SK-N-SH (cell line): ENCODE data around the gene TMEM240. TPM values are rescaled to one million over a fixed set of nuclear protein-coding genes. Genes with fewer than 3 reads are reported as not detected.

ENCODE experiments used
- CTCF ChIA-PET: fragments of 300-600, 350-600 bp; formaldehyde crosslinking; extraction: SDS; loops from one replicate; lab custom pipeline; 2021; lab: Yijun Ruan, JAX
- POLR2A ChIA-PET: fragments of 350-600 bp; sonication (Branson Sonifier 250); formaldehyde crosslinking; extraction: SDS; loops from one replicate; lab custom pipeline; 2020; ENCODE audit warnings: antibody characterized with exemption, inconsistent platforms; lab: Yijun Ruan, JAX
- DNase-seq: peaks from one replicate; pipeline ENCODE4 v3.0.0; 2012
- H2AFZ ChIP-seq: fragments of 200-600 bp; sonication (generic); 2 replicates; pipeline ENCODE4 v1.8.1; 2016; ENCODE audit warnings: antibody characterized with exemption, mild to moderate bottlenecking, low read depth
- H3F3A ChIP-seq: fragments of 200-600 bp; sonication (generic); replicated peaks from 2 replicates; pipeline ENCODE3; 2016; ENCODE audit warnings: antibody characterized with exemption, mild to moderate bottlenecking; ENCODE audit not compliant: insufficient read depth
- H3K27ac ChIP-seq, 2 experiments: fragments of 200-500 bp in 1 of 2; fragments of 200-600 bp in 1 of 2; sonication (Bioruptor generic) in 1 of 2; sonication (generic), shearing (Covaris generic) in 1 of 2; 2 replicates each; pipeline versions ENCODE4 v1.5.1 to v1.6.1; 2014 to 2016; ENCODE audit warnings: low read depth in 2 of 2, inconsistent platforms in 1 of 2, low read length in 1 of 2, mild to moderate bottlenecking in 1 of 2, mixed read lengths in 1 of 2
- H3K27me3 ChIP-seq: fragments of 200-600 bp; sonication (generic), shearing (Covaris generic); 2 replicates; pipeline ENCODE4 v1.6.1; 2016; ENCODE audit warnings: mixed run types; ENCODE audit not compliant: insufficient read depth
- H3K36me3 ChIP-seq, 2 experiments: fragments of 200-500 bp in 1 of 2; fragments of 200-600 bp in 1 of 2; sonication (Bioruptor generic) in 1 of 2; sonication (generic) in 1 of 2; replicated peaks in 1 of 2; 2 replicates each; pipeline versions ENCODE3 to v1.5.1; 2014 to 2016; ENCODE audit warnings: low read length in 1 of 2, mild to moderate bottlenecking in 1 of 2; ENCODE audit not compliant: insufficient read depth in 2 of 2, control insufficient read depth in 1 of 2
- H3K4me1 ChIP-seq, 2 experiments: fragments of 200-500 bp in 1 of 2; fragments of 200-600 bp in 1 of 2; sonication (Bioruptor generic) in 1 of 2; sonication (generic), shearing (Covaris generic) in 1 of 2; 2 replicates each; pipeline versions ENCODE4 v1.5.1 to v1.6.1; 2014 to 2016; ENCODE audit warnings: low read depth in 1 of 2, low read length in 1 of 2, mixed run types in 1 of 2; ENCODE audit not compliant: insufficient read depth in 2 of 2, control insufficient read depth in 1 of 2
- H3K4me2 ChIP-seq: fragments of 200-600 bp; sonication (generic), shearing (Covaris generic); 2 replicates; pipeline ENCODE4 v1.6.1; 2017; ENCODE audit warnings: mixed run types
- H3K4me3 ChIP-seq, 2 experiments: fragments of 200-500 bp in 1 of 2; fragments of 200-600 bp in 1 of 2; sonication (Bioruptor generic) in 1 of 2; sonication (generic), shearing (Covaris generic) in 1 of 2; 2 replicates each; pipeline versions ENCODE4 v1.5.1 to v1.8.1; 2014 to 2016; ENCODE audit warnings: low read depth in 2 of 2, inconsistent platforms in 1 of 2, low read length in 1 of 2, mild to moderate bottlenecking in 1 of 2, mixed read lengths in 1 of 2, moderate library complexity in 1 of 2
- H3K79me2 ChIP-seq: fragments of 200-600 bp; sonication (generic); 2 replicates; pipeline ENCODE4 v1.8.1; 2017; ENCODE audit warnings: mild to moderate bottlenecking; ENCODE audit not compliant: insufficient read depth
- H3K9ac ChIP-seq: fragments of 200-600 bp; sonication (generic); 2 replicates; pipeline ENCODE4 v1.6.1; 2017; ENCODE audit warnings: mixed run types
- H3K9me2 ChIP-seq: fragments of 200-600 bp; sonication (generic); 2 replicates; pipeline ENCODE4 v1.6.1; 2017; ENCODE audit warnings: mixed run types
- H3K9me3 ChIP-seq: fragments of 200-600 bp; sonication (generic); 2 replicates; pipeline ENCODE4 v1.6.1; 2017; ENCODE audit warnings: mixed run types, mild to moderate bottlenecking, moderate library complexity
- H4K20me1 ChIP-seq: fragments of 200-600 bp; sonication (generic); 2 replicates; pipeline ENCODE4 v1.6.1; 2017; ENCODE audit warnings: mild to moderate bottlenecking, mixed run types; ENCODE audit not compliant: insufficient read depth
- EP300 ChIP-seq, 2 experiments: IDR thresholded peaks; 2 replicates each; pipeline versions ENCODE4 v1.4.0 to v1.6.1; 2012; ENCODE audit warnings: borderline replicate concordance in 1 of 2, low read depth in 1 of 2, low read length in 1 of 2
- EZH2phosphoT487 ChIP-seq: fragments of 200-600 bp; sonication (generic); IDR thresholded peaks from 2 replicates; pipeline ENCODE4 v1.6.1; 2017; ENCODE audit warnings: low read depth, mixed run types, mild to moderate bottlenecking, antibody characterized with exemption, moderate library complexity, borderline replicate concordance
- FOXM1 ChIP-seq: IDR thresholded peaks from 2 replicates; pipeline ENCODE4 v1.4.0; 2012; ENCODE audit warnings: low read depth, mild to moderate bottlenecking
- IRF3 ChIP-seq: fragments of 150-350 bp; IDR thresholded peaks from 2 replicates; pipeline ENCODE4 v1.6.1; 2016; ENCODE audit warnings: mild to moderate bottlenecking, low read depth, low read length
- MAX ChIP-seq: IDR thresholded peaks from 2 replicates; pipeline ENCODE4 v1.4.0; 2012; ENCODE audit warnings: low read depth
- MEF2A ChIP-seq: IDR thresholded peaks from 2 replicates; pipeline ENCODE4 v1.4.0; 2012; ENCODE audit warnings: low read depth, borderline replicate concordance
- MXI1 ChIP-seq: IDR thresholded peaks from 2 replicates; pipeline ENCODE4 v1.6.1; 2012; ENCODE audit warnings: mild to moderate bottlenecking, low read depth, low read length, improper control_type of control experiment
- PBX3 ChIP-seq: IDR thresholded peaks from 2 replicates; pipeline ENCODE4; 2012
- RCOR1 ChIP-seq: fragments of 150-350 bp; IDR thresholded peaks from 2 replicates; pipeline ENCODE4 v1.6.1; 2017; ENCODE audit warnings: antibody characterized with exemption, low read length
- RFX5 ChIP-seq: IDR thresholded peaks from 2 replicates; pipeline ENCODE4 v1.6.1; 2012; ENCODE audit warnings: mild to moderate bottlenecking, improper control_type of control experiment, low read length
- RXRA ChIP-seq: IDR thresholded peaks from 2 replicates; pipeline ENCODE4 v1.4.0; 2012; ENCODE audit warnings: low read depth, mild to moderate bottlenecking, borderline replicate concordance
- SIN3A ChIP-seq: IDR thresholded peaks from 2 replicates; pipeline ENCODE4 v1.6.1; 2012; ENCODE audit warnings: low read depth, mild to moderate bottlenecking, low read length, moderate library complexity, borderline replicate concordance
- SMC3 ChIP-seq: IDR thresholded peaks from 2 replicates; pipeline ENCODE4 v1.6.1; 2012; ENCODE audit warnings: low read depth, low read length, improper control_type of control experiment
- TCF12 ChIP-seq: IDR thresholded peaks from 2 replicates; pipeline ENCODE4 v1.4.0; 2012
- USF2 ChIP-seq: fragments of 150-350 bp; IDR thresholded peaks from 2 replicates; pipeline ENCODE4 v1.6.1; 2017; ENCODE audit warnings: antibody characterized with exemption, low read length, low read depth, borderline replicate concordance
- ZBTB33 ChIP-seq: IDR thresholded peaks from 2 replicates; pipeline ENCODE4 v1.4.0; 2012; ENCODE audit warnings: low read depth, borderline replicate concordance
- WGBS: methylation state at CpG from one replicate; pipeline ENCODE4 v1.1.6; 2017; ENCODE audit warnings: low lambda C conversion rate; 5-methylcytosine and 5-hydroxymethylcytosine counted together
- polyA plus RNA-seq, 3 experiments: library from polyadenylated mRNA; depleted of rRNA; stranded (reverse); fragments of >200 nt; gene quantifications; 2 replicates each; pipeline ENCODE4 v1.2.3, GENCODE V29; 2012

Gene TMEM240
- polyA plus RNA-seq, 1 of the 3 experiments (the other 2 are of a cell fraction), result 6.5 TPM

GRCh38 chr1:1548591-1548990, 8.2 kb upstream of the TMEM240 start:
- H3K4me3 ChIP-seq, result no peak overlapping the region
- peaks cover 11% of the 10 kb centered on the region; the same call in 1 of the 2 replicates for H4K20me1 ChIP-seq
- peaks cover 50% of the 10 kb centered on the region for H3K79me2 ChIP-seq
- H3K9me2 ChIP-seq, result no peaks in the 10 kb centered on the region
- H3K9ac ChIP-seq, result no peak overlapping the region
- H3K9me3 ChIP-seq, result no peaks in the 10 kb centered on the region
- no peaks in the 10 kb centered on the region for H3F3A ChIP-seq
- no peak overlapping the region for H3K27ac ChIP-seq
- 83% methylated on average over 6 of the region's 14 CpGs for WGBS
- peaks cover 0 to 13% of the 10 kb centered on the region in 2 experiments; a peak in 1 of 4 replicates for H3K4me1 ChIP-seq
- peaks cover 0 to 13% of the 10 kb centered on the region in 2 experiments for H3K36me3 ChIP-seq
- no peak for DNase-seq
- POLR2A ChIA-PET, result interaction anchor here (0.6 kb wide), 1 partner anchor 22 kb away, joined by 5 read pairs; no protein-coding TSS in a partner anchor
- no peak overlapping the region for H3K4me2 ChIP-seq
- no peaks in the 10 kb centered on the region for H3K27me3 ChIP-seq
- no peak overlapping the region for H2AFZ ChIP-seq
- TF ChIP-seq IRF3 (no peak), RCOR1 (no peak), SMC3 (no peak), RFX5 (no peak), MXI1 (no peak), RXRA (no peak), EZH2phosphoT487 (no peak), MAX (no peak), SIN3A (no peak), TCF12 (no peak), EP300 (IDR thresholded peaks at IDR 0.05; ENCODE audit: borderline replicate concordance in 1 of 2, low read depth in 1 of 2, low read length in 1 of 2) (no peak), ZBTB33 (no peak), PBX3 (no peak), USF2 (no peak), FOXM1 (no peak), MEF2A (no peak)
- CTCF ChIA-PET, result no interaction called here
